Kidney epithelial cell (primary cell): ENCODE data around the gene FGF2. TPM values are rescaled to one million over a fixed set of nuclear protein-coding genes. Genes with fewer than 3 reads are reported as not detected.
"Not testable (repeated sequence)": the region's sequence is repeated elsewhere in the genome, so short reads cannot be mapped to it uniquely, and the experiment has no call there.

Experiments used
- DNase-seq: peaks from one replicate; pipeline ENCODE4 v3.0.0-alpha.2; 2010; ENCODE audit warnings: low read depth
- H3K27me3 ChIP-seq: 2 replicates; pipeline ENCODE4 v1.6.0; 2011; ENCODE audit warnings: low read length; ENCODE audit not compliant: control insufficient read depth, insufficient read depth
- H3K36me3 ChIP-seq: 2 replicates; pipeline ENCODE4 v1.5.1; 2011; ENCODE audit warnings: low read length; ENCODE audit not compliant: control insufficient read depth, insufficient read depth
- H3K4me3 ChIP-seq: 2 replicates; pipeline ENCODE4 v1.5.1; 2011; ENCODE audit warnings: low read depth, mild to moderate bottlenecking, control low read depth, low read length
- total RNA-seq: library from RNA; depleted of rRNA; stranded (reverse); fragments of >200 nt; gene quantifications from 2 replicates; pipeline ENCODE4 v1.2.3, GENCODE V29; 2015
- TF ChIP-seq, protein P1 (sequence below): IDR thresholded peaks from 2 replicates; pipeline ENCODE4 v1.5.1; 2011; ENCODE audit warnings: mild to moderate bottlenecking, moderate library complexity, low read length, control low read depth, inconsistent platforms; ENCODE audit not compliant: insufficient read depth, poor library complexity, severe bottlenecking

FGF2 gene
- total RNA-seq, 1 donor from 2014 or later, result 29.4 TPM

DNA sequence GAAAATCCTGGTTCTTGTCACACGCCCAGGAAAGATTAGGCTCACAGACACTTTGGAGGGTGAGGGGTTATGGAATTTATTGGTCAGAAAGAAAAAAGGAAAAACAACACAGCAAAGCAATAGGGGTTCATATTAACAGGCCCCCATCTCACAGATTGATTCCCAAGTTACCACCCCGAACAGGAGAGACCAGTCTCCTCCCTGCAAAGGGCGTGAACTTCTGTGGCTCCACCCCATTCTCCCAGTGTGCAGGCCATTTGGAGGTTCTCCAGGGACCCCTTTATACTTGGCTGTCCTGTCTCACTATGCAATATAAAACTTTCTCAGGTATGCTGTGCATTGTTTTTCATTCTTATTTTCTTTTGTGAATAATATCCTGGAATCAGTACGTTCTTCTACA lies 7.4 kb downstream of the FGF2 start:
- Histone ChIP-seq H3K4me3 (no peak overlapping the region), H3K27me3 (no peaks in the 10 kb centered on the region), H3K36me3 (no peaks in the 10 kb centered on the region)
- DNase-seq, result no peak
- TF ChIP-seq, protein P1, sequence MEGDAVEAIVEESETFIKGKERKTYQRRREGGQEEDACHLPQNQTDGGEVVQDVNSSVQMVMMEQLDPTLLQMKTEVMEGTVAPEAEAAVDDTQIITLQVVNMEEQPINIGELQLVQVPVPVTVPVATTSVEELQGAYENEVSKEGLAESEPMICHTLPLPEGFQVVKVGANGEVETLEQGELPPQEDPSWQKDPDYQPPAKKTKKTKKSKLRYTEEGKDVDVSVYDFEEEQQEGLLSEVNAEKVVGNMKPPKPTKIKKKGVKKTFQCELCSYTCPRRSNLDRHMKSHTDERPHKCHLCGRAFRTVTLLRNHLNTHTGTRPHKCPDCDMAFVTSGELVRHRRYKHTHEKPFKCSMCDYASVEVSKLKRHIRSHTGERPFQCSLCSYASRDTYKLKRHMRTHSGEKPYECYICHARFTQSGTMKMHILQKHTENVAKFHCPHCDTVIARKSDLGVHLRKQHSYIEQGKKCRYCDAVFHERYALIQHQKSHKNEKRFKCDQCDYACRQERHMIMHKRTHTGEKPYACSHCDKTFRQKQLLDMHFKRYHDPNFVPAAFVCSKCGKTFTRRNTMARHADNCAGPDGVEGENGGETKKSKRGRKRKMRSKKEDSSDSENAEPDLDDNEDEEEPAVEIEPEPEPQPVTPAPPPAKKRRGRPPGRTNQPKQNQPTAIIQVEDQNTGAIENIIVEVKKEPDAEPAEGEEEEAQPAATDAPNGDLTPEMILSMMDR, result no peak

DNA sequence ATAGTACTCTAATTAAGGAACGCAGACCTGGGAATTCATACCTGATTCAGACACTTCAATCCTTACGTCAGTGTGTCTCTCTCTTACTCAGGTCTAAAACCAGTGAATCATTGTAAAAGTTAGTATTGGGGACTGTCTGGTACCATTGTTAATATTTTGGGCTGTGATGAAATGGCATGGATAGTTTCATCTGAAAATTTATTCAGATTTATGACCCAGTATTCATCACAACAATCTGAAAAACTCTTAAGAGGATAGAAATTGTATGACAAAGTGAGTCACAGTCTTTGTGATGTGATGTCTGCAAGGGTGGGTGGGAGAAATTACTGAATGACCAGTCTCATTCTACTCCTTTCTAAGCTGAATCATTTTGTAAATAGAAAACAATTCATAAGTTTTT lies 10.3 kb downstream of the FGF2 start:
- Histone ChIP-seq H3K4me3 (no peak overlapping the region), H3K27me3 (no peaks in the 10 kb centered on the region), H3K36me3 (no peaks in the 10 kb centered on the region)
- DNase-seq, result no peak
- TF ChIP-seq, protein P1, result no peak

DNA sequence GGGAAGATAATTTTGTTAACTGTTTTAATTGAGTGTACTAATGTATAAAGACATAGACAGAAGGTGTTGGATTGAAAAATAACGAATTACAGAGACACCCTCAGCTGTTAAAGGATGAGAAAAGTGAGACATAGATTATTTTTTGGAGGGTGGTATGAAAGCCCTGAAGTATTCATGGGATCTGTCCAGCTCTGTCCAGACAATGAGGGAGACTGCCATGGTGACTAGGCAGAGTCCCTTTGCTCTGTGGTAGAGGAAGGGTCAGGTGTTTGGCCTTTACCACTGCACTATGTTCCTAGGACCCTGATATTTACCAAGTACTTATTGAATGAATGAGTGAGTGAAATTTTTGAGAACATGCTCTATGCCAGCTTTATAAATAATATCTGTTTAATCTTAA lies 11.4 kb downstream of the FGF2 start:
- no peak overlapping the region for H3K4me3 ChIP-seq
- TF ChIP-seq, protein P1, result no peak
- no peaks in the 10 kb centered on the region for H3K36me3 ChIP-seq

DNA sequence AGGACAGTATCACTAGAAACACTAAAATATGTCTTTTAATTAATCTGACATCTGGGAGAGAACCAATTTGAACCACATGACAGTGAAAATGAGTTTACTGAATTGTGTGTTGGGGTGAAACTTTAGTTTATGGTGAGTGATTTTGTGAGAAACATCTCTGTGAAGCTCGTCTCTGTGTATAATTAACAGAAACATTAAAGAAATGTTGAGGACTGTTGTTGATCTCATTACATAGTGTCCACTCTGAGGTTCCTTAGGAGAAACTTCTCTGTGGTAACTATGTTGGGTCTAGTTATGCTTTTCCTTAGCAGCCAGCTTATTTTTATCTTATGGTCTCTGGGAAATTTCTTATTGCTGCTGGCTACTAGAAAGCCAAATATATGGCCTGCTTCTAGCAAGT lies 15.8 kb downstream of the FGF2 start:
- Histone ChIP-seq H3K4me3 (no peak overlapping the region), H3K27me3 (no peaks in the 10 kb centered on the region), H3K36me3 (peaks cover 2% of the 10 kb centered on the region)
- DNase-seq, result no peak
- TF ChIP-seq, protein P1, result no peak

More for the DNA sequence above, 11.4 kb downstream of the FGF2 start:
- no peak for DNase-seq
- H3K27me3 ChIP-seq, result no peaks in the 10 kb centered on the region

DNA sequence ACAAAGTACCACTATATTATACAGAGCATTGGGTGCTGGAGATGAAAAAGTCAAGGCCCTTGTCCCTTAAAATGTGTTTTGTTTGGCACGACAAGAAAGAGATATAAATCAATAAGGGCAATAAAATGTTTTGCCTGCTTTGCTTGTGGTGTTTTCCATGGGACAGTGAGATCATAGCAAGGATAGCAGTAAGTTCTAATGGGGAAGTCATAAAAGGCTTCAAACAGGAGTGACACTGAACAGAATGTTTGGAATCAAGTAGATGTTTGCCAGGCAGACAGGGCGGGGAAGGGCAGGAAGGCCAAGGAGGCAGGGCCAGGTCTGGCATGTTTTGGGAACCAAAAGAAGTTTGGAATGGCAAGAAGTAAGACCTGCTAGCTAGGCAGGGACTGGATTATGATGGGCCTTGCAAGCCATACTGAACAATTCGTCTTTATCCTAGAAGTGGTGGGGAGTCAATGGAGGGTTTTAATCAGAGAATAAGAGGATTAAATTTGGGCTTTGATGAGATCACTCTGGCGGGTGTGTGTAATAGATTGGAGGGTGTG lies 16.4 kb downstream of the FGF2 start:
- DNase-seq, result no peak
- no peaks in the 10 kb centered on the region for H3K27me3 ChIP-seq
- H3K36me3 ChIP-seq, result peaks cover 2% of the 10 kb centered on the region
- TF ChIP-seq, protein P1, result no peak
- no peak overlapping the region for H3K4me3 ChIP-seq

DNA sequence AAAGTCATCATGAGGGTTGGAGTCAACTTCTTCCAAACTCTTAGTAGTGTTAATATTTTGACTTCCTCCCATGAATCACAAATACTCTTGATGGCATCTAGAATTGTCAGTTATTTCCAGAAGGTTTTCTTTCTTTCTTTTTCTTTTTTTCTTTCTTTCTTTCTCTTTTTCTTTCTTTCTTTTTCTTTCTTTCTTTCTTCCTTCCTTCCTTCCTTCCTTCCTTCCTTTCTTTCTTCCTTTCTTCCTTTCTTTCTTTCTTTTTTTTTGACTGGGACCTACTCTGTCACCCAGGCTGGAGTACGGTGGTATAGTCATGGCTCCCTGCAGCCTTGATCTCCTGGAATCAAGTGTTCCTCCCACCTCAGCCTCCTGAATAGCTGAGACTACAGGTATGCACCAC lies 17.8 kb downstream of the FGF2 start:
- not testable (repeated sequence) for H3K36me3 ChIP-seq, H3K4me3 ChIP-seq, DNase-seq, H3K27me3 ChIP-seq

DNA sequence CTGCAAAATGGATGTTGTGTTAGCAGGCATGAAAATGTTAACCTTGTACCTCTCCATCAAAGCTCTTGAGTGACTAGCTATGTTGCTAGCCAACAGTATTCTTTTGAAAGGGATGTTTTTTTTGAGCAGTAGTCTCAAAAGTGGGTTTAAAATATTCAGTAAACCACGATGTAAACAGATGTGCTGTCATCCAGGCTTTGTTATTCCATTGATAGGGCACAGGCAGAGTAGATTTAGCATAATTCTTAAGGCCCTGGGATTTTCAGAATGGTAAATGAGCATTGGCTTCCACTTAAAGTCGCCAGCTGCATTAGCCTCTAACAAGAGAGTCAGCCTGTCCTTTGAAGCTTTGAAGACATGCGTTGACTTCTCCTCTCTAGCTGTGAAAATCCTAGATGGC lies 18.4 kb downstream of the FGF2 start:
- DNase-seq, result no peak
- Histone ChIP-seq H3K4me3 (no peak overlapping the region), H3K27me3 (no peaks in the 10 kb centered on the region), H3K36me3 (peaks cover 2% of the 10 kb centered on the region)
- TF ChIP-seq, protein P1, result no peak
